OCI-LY3 (cell line): ENCODE results near the gene NOS1AP.
"Not testable (repeated sequence)": the region's sequence is repeated elsewhere in the genome, so short reads cannot be mapped to it uniquely, and the experiment has no call there.

Experiments used
- H2AFZ ChIP-seq: fragments of 200-600, 300-600 bp; shearing (Covaris generic); 2 replicates; pipeline ENCODE4 v1.6.0; 2014; ENCODE audit warnings: antibody characterized with exemption, low read depth, low read length
- H3K27ac ChIP-seq: fragments of 200-600, 300-600 bp; sonication (generic); 2 replicates; pipeline ENCODE4 v1.5.1; 2014; ENCODE audit warnings: mild to moderate bottlenecking, low read length, moderate library complexity, mixed read lengths
- H3K27me3 ChIP-seq: fragments of 200-600, 300-600 bp; sonication (generic); 2 replicates; pipeline ENCODE4 v1.6.1; 2014; ENCODE audit warnings: low read depth, low read length, mixed read lengths
- H3K36me3 ChIP-seq: fragments of 200-600, 300-600 bp; sonication (generic); replicated peaks from 2 replicates; pipeline ENCODE3; 2014; ENCODE audit warnings: low read depth, low read length, mixed read lengths
- H3K4me1 ChIP-seq: fragments of 300-600, 200-600 bp; sonication (generic); 2 replicates; pipeline ENCODE4 v1.6.1; 2014; ENCODE audit warnings: low read length, mixed read lengths
- H3K4me2 ChIP-seq: fragments of 200-600, 300-600 bp; sonication (generic); 2 replicates; pipeline ENCODE4 v1.6.1; 2014; ENCODE audit warnings: low read length, mixed read lengths
- H3K4me3 ChIP-seq: fragments of 300-600, 200-600 bp; sonication (generic); 2 replicates; pipeline ENCODE4 v1.5.1; 2014; ENCODE audit warnings: antibody characterized with exemption, mild to moderate bottlenecking, low read length, moderate library complexity
- H3K79me2 ChIP-seq: fragments of 300-600, 200-600 bp; shearing (Covaris generic); 2 replicates; pipeline ENCODE4 v1.6.1; 2014; ENCODE audit warnings: mild to moderate bottlenecking, low read length, mixed read lengths
- H3K9ac ChIP-seq: fragments of 300-600, 200-600 bp; shearing (Covaris generic); 2 replicates; pipeline ENCODE4 v1.6.0; 2014; ENCODE audit warnings: mild to moderate bottlenecking, low read length, moderate library complexity
- H3K9me3 ChIP-seq: fragments of 200-600, 300-600 bp; shearing (Covaris generic); 2 replicates; pipeline ENCODE4 v1.6.1; 2014; ENCODE audit warnings: low read length, mixed read lengths; ENCODE audit not compliant: insufficient read depth
- H4K20me1 ChIP-seq: fragments of 200-600, 300-600 bp; sonication (generic); 2 replicates; pipeline ENCODE4 v1.6.1; 2016; ENCODE audit warnings: low read length, mixed read lengths; ENCODE audit not compliant: insufficient read depth
- CTCF ChIP-seq: fragments of 200-600, 300-600 bp; sonication (generic); IDR thresholded peaks from 2 replicates; pipeline ENCODE4 v1.5.1; 2014; ENCODE audit warnings: antibody characterized with exemption, low read length, low read depth
- EZH2phosphoT487 ChIP-seq: fragments of 200-600 bp; shearing (Covaris generic); IDR thresholded peaks from 2 replicates; pipeline ENCODE4 v1.6.1; 2018; ENCODE audit warnings: antibody characterized with exemption, mixed run types, low read depth

The NOS1AP gene

GRCh38 chr1:162169031-162169790 is 99.7 kb downstream of the NOS1AP start:
- no peak overlapping the region for H2AFZ ChIP-seq
- H3K4me3 ChIP-seq = no peak overlapping the region
- H3K4me1 ChIP-seq = no peaks in the 10 kb centered on the region
- no peak for TF ChIP-seq EZH2phosphoT487
- TF ChIP-seq CTCF = no peak
- peaks cover 11% of the 10 kb centered on the region; the same call in 1 of the 2 replicates for H3K27me3 ChIP-seq
- H3K79me2 ChIP-seq = no peaks in the 10 kb centered on the region
- no peaks in the 10 kb centered on the region for H3K36me3 ChIP-seq
- no peak overlapping the region for H3K4me2 ChIP-seq
- H4K20me1 ChIP-seq = no peaks in the 10 kb centered on the region
- H3K9ac ChIP-seq = no peak overlapping the region
- no peak overlapping the region for H3K27ac ChIP-seq
- no peaks in the 10 kb centered on the region for H3K9me3 ChIP-seq

- Histone ChIP-seq H3K4me3 (no peak overlapping the region), H4K20me1 (no peaks in the 10 kb centered on the region), H3K9ac (no peak overlapping the region), H3K27ac (no peak overlapping the region), H3K4me2 (no peak overlapping the region), H3K27me3 (peaks cover 7% of the 10 kb centered on the region; the same call in 1 of the 2 replicates), H2AFZ (no peak overlapping the region), H3K36me3 (no peaks in the 10 kb centered on the region), H3K4me1 (no peaks in the 10 kb centered on the region), H3K79me2 (no peaks in the 10 kb centered on the region), H3K9me3 (no peaks in the 10 kb centered on the region)
- no peak for TF ChIP-seq EZH2phosphoT487
- no peak for TF ChIP-seq CTCF
Measured at GRCh38 chr1:162171111-162171510, 101.6 kb downstream of the NOS1AP start.

GRCh38 chr1:162172311-162173102 is 103.0 kb downstream of the NOS1AP start:
- H3K4me2 ChIP-seq = no peak overlapping the region
- H3K4me1 ChIP-seq = no peaks in the 10 kb centered on the region
- H3K27ac ChIP-seq = no peak overlapping the region
- no peaks in the 10 kb centered on the region for H4K20me1 ChIP-seq
- no peaks in the 10 kb centered on the region for H3K79me2 ChIP-seq
- no peaks in the 10 kb centered on the region for H3K36me3 ChIP-seq
- no peak overlapping the region for H3K9ac ChIP-seq
- no peaks in the 10 kb centered on the region for H3K9me3 ChIP-seq
- no peak for TF ChIP-seq EZH2phosphoT487
- TF ChIP-seq CTCF = no peak
- no peak overlapping the region for H3K4me3 ChIP-seq
- no peaks in the 10 kb centered on the region; the same call in 1 of the 2 replicates for H3K27me3 ChIP-seq
- H2AFZ ChIP-seq = no peak overlapping the region

- H3K4me1 ChIP-seq, H3K9me3 ChIP-seq, H2AFZ ChIP-seq, H3K4me3 ChIP-seq, H4K20me1 ChIP-seq, H3K9ac ChIP-seq, H3K36me3 ChIP-seq, H3K4me2 ChIP-seq, H3K27ac ChIP-seq, H3K79me2 ChIP-seq, H3K27me3 ChIP-seq: not testable (repeated sequence)
Measured at GRCh38 chr1:162173607-162174006, 104.1 kb downstream of the NOS1AP start.

- H3K36me3 ChIP-seq, H3K79me2 ChIP-seq, H3K27ac ChIP-seq, H3K9me3 ChIP-seq, H3K9ac ChIP-seq, H3K4me1 ChIP-seq, H4K20me1 ChIP-seq, H3K4me2 ChIP-seq, H2AFZ ChIP-seq, H3K27me3 ChIP-seq, H3K4me3 ChIP-seq: not testable (repeated sequence)
Measured at GRCh38 chr1:162174027-162174426, 104.5 kb downstream of the NOS1AP start.
